Fibroblast of the aortic adventitia (primary cell): ENCODE data around the gene KCNH2. TPM values are rescaled to one million over a fixed set of nuclear protein-coding genes. Genes with fewer than 3 reads are reported as not detected.
A peak's percentile ranks its signal among the peaks of the same experiment; 100 is the strongest.

Experiments
- DNase-seq: peaks from one replicate; pipeline ENCODE4 v3.0.0-alpha.2; 2010; ENCODE audit warnings: low read depth
- H3K4me3 ChIP-seq: 2 replicates; pipeline ENCODE4 v1.5.1; 2011; ENCODE audit warnings: low read depth, mild to moderate bottlenecking, control low read depth, low read length, moderate library complexity
- CTCF ChIP-seq: IDR thresholded peaks from 2 replicates; pipeline ENCODE4 v1.5.1; 2011; ENCODE audit warnings: mild to moderate bottlenecking, low read length, control low read depth, inconsistent platforms; ENCODE audit not compliant: insufficient read depth
- total RNA-seq: library from RNA; depleted of rRNA; stranded (reverse); fragments of >200 nt; gene quantifications from 2 replicates; pipeline ENCODE4 v1.2.3, GENCODE V29; 2012; ENCODE audit warnings: low replicate concordance

Gene KCNH2
- total RNA-seq, 1 donor: not detected

GRCh38 chr7:151019130-151019447 is 41.0 kb upstream of the KCNH2 start:
- no peak for TF ChIP-seq CTCF
- no peak for DNase-seq
- H3K4me3 ChIP-seq: no peak overlapping the region

GRCh38 chr7:151018421-151019129 is 40.5 kb upstream of the KCNH2 start:
- DNase-seq: no peak
- H3K4me3 ChIP-seq: peak overlapping the region; percentile 28
- TF ChIP-seq CTCF: no peak

- H3K4me3 ChIP-seq: no peak overlapping the region
- TF ChIP-seq CTCF: peak; percentile 91
- DNase-seq: no peak
Observed at GRCh38 chr7:151017953-151018420, 39.9 kb upstream of the KCNH2 start.

- no peak for TF ChIP-seq CTCF
- H3K4me3 ChIP-seq: no peak overlapping the region
- no peak for DNase-seq
Observed at GRCh38 chr7:151017370-151017952, 39.3 kb upstream of the KCNH2 start.

- DNase-seq: no peak
- no peak for TF ChIP-seq CTCF
Observed at GRCh38 chr7:151016942-151017341, 38.8 kb upstream of the KCNH2 start.

GRCh38 chr7:151016505-151016904 is 38.4 kb upstream of the KCNH2 start:
- no peak for DNase-seq
- H3K4me3 ChIP-seq: no peak overlapping the region
- TF ChIP-seq CTCF: no peak

More at GRCh38 chr7:151016942-151017341, 38.8 kb upstream of the KCNH2 start:
- no peak overlapping the region for H3K4me3 ChIP-seq
